ENCODE measurements around the gene IER2. TPM values are rescaled to one million over a fixed set of nuclear protein-coding genes. Genes with fewer than 3 reads are reported as not detected.

Gene IER2
- total RNA-seq, 1 donor from 2014 or later, result 145 TPM

- TF ChIP-seq CTCF (conservative IDR thresholded peaks at IDR 0.05; ENCODE audit: low read depth, low read length), result no peak
- no peak overlapping the region for H3K4me3 ChIP-seq (ENCODE audit: low read depth, low read length)
- DNase-seq (ENCODE audit: low read depth), result no peak
Observed at GRCh38 chr19:13127811-13128575, 22.2 kb upstream of the IER2 start.

GRCh38 chr19:13128583-13128982 lies 21.6 kb upstream of the IER2 start:
- TF ChIP-seq CTCF (conservative IDR thresholded peaks at IDR 0.05; ENCODE audit: low read depth, low read length), result no peak
- DNase-seq (ENCODE audit: low read depth), result no peak
- H3K4me3 ChIP-seq (ENCODE audit: low read depth, low read length), result no peak overlapping the region

GRCh38 chr19:13129384-13129783 lies 20.8 kb upstream of the IER2 start:
- no peak overlapping the region for H3K4me3 ChIP-seq (ENCODE audit: low read depth, low read length)
- no peak for DNase-seq (ENCODE audit: low read depth)
- TF ChIP-seq CTCF (conservative IDR thresholded peaks at IDR 0.05; ENCODE audit: low read depth, low read length), result no peak

- DNase-seq (ENCODE audit: low read depth), result no peak
- H3K4me3 ChIP-seq (ENCODE audit: low read depth, low read length), result no peak overlapping the region
- TF ChIP-seq CTCF (conservative IDR thresholded peaks at IDR 0.05; ENCODE audit: low read depth, low read length), result no peak
Observed at GRCh38 chr19:13130886-13131490, 19.2 kb upstream of the IER2 start.

GRCh38 chr19:13132471-13133180 lies 17.6 kb upstream of the IER2 start:
- TF ChIP-seq CTCF (conservative IDR thresholded peaks at IDR 0.05; ENCODE audit: low read depth, low read length), result no peak
- no peak for DNase-seq (ENCODE audit: low read depth)

GRCh38 chr19:13133241-13133870 lies 16.9 kb upstream of the IER2 start:
- no peak for TF ChIP-seq CTCF (conservative IDR thresholded peaks at IDR 0.05; ENCODE audit: low read depth, low read length)
- no peak overlapping the region for H3K4me3 ChIP-seq (ENCODE audit: low read depth, low read length)
- no peak for DNase-seq (ENCODE audit: low read depth)

More at GRCh38 chr19:13132471-13133180, 17.6 kb upstream of the IER2 start:
- H3K4me3 ChIP-seq (ENCODE audit: low read depth, low read length), result no peak overlapping the region
